SHP77 treated with DMSO at 0.1 percent for 48 hours (cell line): ENCODE data around the gene IQCF2.
"Not testable (repeated sequence)": the region's sequence is repeated elsewhere in the genome, so short reads cannot be mapped to it uniquely, and the experiment has no call there.

Experiments
- DNase-seq: peaks from one replicate; lab custom pipeline; 2025; lab: John Stamatoyannopoulos, UW

IQCF2 gene

DNA sequence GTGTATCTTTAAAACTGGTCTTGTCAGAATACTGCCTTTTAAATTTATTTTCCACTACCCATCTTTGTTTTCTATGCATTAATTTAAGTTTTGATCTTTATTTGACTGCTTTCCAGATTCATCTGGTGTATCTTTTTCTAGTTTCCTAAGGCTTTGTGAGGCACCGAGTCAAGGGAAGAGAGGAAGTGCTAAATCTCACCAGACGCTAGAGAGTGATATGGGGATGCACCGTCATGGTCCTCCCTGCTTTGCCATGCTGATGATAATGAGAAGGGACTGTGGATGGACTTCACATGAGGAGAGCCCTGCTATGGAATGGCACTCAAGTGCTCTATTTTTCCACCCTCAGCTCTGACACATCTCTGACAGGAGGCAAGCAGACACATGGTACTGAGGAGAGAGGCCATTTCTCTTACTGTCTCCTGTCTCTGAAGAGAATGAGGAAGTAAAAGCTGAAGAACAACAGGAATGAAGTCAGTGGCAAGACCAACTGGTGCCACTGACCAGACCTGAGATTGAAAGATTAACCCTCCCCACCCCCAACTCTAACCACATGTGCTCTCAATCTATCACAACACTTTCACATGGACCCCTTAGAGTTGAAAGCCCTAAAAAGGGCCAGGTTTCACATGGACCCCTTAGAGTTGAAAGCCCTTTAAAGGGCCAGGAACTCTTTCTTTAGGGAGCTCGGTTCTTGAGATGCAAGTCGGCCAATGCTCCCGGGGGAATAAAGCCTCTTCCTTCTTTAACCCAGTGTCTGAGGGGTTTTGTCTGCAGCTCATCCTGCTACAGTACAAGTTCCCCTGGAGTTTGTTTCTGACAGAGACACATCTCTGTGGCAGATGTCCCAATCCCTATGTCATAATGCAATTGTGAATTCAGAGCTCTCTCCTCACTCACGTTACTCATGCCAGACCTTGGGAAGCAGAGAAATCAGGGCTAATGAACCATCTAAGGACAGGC lies at the start of gene IQCF2:
Gene IQCF2 (plus strand): TSS at position 913 of the 963 bp plus-strand sequence. CDS start 52 bp downstream, outside the sequence.
- no peak for DNase-seq

DNA sequence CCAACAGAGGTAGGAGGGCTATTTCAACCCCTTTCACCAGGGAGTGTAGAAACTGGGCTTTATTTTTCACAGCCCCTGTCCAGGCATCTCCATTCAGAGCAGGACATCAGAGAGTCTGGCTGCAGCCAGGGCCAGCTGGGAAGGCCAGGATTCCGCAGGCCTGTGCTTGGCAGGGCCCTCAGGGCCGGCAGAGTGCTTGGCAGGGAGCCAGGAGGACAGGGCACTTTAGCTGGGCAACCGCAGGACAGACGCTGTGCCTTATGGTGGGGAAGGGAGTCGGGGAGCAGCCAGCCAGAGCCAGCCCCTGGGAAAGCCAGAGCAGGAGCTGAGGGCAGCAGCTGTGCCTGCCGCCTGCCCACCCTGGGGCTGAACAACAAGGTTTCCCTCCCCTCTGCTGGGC lies 47.9 kb upstream of the IQCF2 start:
- peak; percentile 12 for DNase-seq

DNA sequence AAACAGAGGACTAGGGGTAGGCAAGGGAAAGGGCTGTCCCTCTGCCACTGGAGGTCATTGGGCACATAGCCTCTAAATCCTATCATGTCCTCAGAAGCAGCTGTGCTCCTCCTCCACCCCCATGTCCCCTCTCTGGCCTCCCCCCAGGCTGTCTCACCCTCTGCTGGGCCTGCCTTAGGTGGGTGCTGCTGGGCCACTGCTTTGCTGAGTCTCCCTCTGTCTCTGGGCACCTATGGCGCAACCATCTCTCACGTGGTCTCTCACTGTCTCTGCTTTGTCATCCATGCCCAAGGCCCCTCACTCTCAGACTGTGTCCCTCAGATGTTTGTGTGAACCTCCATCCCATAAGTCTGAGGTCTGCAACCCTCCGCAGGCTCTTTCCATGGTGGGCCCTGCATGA lies 47.4 kb upstream of the IQCF2 start:
- no peak for DNase-seq

DNA sequence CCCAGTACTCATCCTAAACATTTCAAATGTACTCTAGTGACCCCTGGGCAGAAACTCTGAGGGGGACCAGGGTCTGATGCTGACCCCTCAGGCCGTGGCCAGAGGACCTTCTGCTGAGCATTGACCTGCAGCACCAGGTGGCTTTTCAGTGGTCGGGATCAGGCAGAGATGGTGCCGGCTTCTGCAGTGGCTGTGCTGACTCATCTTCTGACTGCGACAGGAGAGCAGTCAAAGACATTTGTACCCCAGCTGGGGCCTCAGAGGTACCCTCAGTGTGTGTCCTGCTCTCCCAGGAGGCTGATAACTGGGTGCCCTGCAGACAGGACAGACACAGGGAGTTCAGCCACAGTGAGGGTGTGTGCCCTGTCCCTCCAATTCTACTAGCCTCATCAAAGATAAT lies 45.8 kb upstream of the IQCF2 start:
- no peak for DNase-seq

DNA sequence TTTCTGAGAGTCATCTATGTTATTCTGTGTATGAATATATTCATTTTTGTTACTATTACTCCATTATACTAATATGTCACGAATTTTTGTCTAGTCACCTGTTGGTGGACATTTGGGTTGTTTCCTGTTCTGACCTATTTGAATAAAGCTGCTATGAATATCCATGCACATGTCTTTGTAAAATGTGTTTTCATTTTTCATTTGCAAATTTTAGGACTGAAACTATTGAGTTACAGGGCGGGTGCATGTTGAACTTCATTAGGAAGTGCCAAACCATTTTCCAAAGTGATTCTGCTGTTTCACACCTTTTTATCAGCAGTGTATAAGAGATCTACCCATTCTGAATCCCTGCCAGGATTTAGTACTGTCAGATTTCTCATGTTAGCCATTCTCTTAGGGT lies 44.7 kb upstream of the IQCF2 start:
- DNase-seq = no peak

DNA sequence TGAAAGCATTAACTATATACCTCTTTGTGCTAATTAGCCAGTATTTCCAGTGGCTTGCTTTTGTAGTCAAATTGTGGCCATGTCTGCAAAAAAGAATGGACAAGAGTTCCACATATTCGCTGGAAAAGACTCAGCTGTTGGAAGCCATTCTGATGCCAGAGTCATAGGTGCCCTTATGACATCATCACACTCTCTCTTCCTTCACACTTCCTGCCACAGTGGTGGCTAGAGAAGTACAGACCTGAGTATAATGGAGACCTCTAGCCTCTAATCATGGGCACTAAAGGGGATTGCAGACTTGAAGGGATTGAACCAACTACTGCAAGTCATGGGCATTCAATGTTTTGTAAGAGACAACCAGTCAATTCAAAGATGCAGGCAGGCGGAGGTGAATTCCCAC lies 44.0 kb upstream of the IQCF2 start:
- no peak for DNase-seq

DNA sequence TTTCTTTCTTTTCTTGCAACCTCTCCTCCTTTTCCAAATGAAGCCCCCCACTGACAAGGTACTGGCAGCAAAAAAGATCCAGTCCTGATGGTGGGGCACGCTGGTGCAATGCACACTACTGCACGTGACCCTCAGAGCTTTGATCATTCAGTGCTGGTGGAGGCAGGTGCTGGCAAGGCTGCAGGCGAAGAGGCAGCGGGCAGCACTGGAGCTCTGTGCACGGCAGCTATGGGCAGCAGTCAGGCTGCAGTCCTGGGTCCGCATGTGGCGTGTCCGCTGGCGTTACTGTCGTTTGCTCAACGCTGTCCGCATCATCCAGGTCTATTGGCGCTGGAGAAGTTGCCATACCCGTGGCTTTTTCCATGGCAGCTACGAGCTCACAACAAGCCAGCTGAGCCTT lies 42.3 kb upstream of the IQCF2 start:
- no peak for DNase-seq

DNA sequence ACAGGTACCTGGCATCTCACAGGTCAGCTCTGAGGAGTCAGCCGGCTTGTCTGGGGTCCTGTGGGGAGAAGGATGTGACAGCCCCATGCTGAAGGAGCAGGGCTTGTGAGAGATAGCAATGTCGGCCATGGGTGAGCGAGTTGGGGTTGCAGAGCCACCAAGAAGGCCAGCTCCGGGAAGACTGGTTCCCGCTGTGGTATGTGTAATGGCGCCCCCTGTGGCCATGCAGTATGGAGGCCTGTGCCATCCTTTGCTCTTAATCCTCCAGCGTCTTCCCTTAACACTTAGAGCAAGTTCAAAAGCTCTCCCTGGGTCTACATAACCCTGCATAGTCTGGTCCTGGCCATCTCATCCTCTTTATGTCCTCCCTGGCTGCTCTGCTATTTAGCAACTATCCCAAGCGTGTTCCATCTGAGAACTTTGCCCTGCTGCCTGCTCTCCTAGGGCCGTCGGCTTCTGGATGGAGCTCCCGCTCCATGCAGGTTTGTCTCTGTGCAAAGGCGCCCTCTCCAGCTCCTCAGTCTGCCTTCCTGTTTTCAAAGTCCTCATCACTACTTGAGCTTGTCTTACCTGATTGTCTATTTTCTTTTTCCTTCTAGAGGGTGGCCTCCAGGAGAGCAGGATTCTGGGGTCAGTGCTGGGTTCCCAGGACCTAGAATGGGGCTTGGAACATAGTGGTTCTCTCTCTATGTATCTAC lies 41.6 kb upstream of the IQCF2 start:
- DNase-seq = no peak

DNA sequence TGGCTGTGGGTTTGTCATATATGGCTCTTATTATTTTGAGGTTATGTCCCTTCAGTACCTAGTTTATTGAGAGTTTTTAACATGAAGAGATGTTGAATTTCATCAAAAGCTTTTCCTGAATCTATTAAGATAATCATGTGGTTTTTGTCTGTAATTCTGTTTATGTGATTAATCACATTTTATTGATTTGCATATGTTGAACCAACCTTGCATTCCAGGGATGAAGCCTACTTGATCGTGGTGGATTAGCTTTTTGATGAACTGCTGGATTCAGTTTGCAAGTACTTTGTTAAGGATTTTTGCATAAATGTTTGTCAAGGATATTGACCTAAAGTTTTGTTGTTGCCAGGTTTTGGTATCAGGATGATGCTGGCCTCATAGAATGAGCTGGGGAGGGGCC lies 33.1 kb upstream of the IQCF2 start:
- no peak for DNase-seq

DNA sequence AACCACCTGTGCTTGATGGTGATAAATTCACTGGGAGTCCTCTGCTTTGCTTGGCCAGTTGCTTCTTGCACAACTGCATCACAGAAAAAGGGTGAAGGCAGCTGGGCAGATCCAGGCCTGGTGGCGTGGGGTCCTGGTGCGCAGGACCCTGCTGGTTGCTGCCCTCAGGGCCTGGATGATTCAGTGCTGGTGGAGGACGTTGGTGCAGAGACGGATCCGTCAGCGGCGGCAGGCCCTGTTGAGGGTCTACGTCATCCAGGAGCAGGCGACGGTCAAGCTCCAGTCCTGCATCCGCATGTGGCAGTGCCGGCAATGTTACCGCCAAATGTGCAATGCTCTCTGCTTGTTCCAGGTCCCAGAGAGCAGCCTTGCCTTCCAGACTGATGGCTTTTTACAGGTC lies 31.1 kb upstream of the IQCF2 start:
- DNase-seq = no peak

DNA sequence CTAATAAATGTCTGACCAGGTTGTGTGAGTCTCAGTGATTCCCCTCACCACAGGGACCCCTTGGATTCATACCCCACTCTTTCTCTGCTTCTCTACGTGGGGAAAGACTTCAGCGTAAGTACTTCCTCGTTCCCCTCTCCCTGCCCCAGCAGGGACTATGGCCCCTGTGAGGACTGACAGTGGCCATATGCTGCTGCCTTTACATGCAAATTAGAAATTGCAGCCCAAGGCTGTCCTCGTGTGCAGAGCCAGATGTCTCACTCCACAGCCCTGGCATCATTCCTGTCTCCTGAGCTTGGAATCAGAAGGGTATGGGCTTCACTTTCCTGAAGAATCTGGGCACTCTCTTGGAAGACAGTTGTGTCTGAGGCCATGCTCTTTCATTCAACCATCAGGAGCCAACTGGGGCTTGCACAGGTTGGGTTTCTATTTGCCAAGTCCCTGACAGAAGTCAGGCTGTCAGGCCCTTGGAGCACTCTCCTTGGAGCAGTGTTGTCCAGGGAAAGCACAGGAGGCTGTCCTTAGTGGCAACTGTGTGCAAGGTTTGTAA lies 30.5 kb upstream of the IQCF2 start:
- no peak for DNase-seq

DNA sequence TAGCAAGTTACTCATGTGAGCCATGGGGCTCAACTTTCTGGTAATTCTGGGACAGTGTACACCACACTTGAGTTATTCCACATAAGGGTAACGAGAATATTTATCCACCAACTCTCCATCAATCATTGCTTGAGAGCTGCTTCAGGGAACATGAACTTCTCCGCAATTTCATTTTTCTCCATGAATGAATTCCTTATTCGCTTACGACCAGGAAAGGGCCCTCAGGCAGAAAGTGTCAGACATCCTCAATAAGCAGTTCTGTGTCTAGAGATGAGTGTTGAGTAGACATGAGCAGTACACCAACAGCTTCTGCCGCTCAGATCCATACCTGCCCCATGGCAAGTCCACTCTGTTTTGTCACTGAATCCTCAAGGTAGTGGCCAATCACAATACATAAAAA lies 24.8 kb upstream of the IQCF2 start:
- DNase-seq = no peak

DNA sequence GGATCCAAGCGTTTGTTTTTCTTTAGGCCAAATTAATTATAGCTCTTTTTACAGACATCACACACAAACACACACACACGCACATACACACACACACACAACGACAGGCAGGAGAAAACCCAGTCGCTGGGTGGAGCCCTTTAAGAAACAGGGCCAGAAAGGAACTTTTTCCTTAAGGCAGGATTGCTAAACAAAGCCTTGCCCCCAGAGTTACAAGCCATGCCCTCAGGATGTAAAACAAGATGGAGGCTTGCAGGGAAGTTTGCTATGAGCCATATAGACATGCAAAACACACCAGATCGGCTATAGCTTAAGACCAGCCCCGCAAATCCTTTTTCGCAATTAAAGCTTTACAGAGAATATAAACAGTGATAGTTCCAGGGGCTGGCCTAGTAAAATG lies 16.3 kb upstream of the IQCF2 start:
- DNase-seq = no peak

DNA sequence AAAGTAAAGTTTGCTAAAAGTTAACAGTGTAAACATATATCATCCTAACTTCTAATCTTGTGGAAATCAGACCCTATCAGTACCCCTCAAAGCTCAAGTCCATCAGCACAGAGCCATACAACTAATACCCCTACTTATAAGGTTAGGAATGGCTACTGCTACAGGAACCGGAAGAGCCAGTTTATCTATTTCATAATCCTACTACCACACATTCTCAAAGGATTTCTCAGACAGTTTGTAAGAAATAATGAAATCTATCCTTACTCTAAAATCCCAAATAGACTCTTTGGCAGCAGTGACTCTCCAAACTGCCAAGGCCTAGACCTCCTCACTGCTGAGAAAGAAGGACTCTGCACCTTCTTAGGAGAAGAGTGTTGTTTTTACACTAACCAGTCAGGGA lies 6.0 kb upstream of the IQCF2 start:
- not testable (repeated sequence) for DNase-seq

DNA sequence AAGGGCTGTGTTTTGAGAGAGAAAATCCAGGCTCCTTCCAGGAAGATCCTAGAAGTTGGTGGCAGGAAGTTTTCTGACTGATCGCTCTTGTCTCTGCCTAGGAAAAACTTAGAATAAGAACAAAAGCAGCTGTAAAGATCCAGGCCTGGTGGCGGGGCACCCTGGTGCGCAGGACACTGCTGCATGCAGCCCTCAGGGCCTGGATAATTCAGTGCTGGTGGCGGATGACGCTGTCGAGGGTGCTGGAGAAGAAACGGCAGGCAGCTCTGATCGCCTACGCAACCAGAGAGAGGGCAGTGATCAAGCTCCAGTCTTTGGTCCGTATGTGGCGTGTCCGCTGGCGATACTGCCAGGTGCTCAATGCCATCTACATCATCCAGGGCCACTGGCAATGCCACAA lies 1.5 kb downstream of the IQCF2 start:
- no peak for DNase-seq

DNA sequence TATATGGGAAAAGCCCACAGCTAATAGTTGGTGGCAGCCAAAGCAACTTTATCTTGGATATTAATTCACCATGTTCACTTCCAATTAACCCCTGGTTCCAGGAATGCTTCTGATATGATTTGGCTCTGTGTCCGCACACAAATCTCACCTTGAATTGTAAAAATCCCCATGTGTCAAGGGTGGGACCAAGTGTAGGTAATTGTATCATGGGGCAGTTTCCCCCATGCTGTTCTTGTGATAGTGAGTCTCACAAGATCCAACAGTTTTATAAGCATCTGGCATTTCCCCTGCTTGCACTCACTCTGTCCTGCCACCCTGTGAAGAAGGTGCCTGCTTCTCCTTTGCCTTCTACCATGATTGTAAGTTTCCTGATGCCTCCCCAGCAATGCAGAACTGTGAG lies 7.5 kb downstream of the IQCF2 start:
- DNase-seq = not testable (repeated sequence)

DNA sequence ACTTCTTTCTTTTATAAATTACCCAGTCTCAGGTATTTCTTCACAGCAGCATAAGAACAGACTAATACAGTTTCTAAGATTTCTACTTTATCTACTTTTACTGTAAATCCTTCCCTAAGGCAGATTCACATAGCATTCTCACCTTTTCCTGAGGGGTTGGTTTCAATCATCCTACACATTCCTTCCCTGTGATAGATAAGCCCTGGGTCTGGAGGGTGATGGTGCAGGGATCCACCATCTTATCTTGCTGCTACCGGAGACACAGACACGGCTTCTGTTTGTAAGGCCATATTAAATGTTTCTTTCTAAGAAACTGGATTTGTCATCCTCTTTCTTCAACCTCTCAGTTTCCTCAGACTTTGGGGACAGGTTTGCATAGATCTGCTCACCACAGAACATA lies 7.9 kb downstream of the IQCF2 start:
- no peak for DNase-seq

DNA sequence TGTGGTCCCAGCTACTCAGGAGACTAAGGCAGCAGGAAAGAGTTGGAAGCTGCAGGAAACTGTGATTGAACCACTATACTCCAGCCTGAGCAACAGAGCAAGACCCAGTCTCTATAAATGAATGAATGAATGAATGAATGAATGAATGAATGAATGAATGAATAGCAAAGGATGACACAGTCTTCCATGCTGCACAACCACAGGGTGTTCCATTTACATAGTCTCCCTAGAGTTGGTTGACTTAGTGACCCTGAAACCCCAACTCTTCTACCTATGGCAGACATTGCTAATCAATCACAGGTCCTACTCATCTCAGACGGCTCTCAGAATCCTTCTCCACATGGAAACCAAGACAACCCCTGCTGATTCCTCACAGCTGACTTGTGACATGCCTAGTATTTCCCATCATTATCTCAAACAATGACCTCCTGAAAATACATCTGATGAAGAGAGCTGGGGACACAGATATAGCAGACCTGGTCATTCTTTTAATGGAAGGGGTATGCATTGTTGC lies 11.9 kb downstream of the IQCF2 start:
- DNase-seq = no peak

DNA sequence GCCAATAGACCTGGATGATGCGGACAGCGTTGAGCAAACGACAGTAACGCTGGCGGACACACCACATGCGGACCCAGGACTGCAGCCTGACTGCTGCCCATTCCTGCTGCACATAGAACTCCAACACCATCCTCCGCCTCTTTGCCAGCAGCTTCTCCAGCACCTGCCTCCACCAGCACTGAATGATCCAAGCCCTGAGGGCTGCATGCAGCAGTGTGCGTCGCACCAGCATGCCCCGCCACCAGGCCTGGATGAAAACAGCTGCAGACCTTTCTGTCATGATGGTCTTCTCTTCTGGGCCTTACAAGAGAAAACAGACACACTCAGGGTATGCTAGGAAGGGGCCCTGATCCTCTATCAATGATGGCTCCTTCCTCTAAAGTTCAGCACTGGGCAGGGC lies 12.5 kb downstream of the IQCF2 start:
- no peak for DNase-seq

DNA sequence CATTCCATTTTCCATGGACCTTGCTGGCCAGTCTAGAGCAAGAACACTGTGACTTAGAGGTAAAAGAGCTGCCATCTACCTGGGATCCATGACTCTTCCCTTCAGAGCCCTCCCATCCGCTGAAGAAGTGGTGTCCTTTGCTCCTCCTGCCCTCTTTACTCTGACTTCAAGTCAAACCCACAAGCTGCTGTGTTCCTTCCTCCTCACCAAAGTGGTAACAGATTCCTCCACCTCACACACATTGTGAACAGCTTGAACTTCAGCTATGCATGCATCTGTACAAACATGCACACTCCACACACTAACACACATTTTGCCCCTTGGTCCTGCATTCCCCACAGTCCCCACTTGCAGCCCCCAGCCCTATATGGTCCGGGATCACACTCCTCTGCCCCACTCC lies 13.0 kb downstream of the IQCF2 start:
- DNase-seq = no peak

DNA sequence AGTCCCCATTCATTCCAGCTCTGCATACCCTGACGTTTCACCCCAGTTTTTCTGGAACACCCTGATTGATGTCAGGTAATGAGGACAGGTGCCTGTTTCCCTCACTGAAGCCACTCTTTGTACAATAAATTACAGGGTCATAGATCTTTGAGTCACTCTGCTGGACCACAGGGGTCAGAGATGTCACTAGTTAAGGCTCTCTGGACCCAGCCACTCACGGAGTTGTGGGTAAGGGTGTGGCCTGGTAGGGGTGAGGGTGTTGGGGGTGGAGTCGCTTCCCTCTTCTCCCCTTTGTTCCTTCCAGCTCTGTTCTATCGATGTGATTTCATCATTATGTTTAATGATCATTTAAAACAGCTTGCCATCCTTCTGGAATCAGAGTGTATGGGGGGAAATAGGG lies 13.5 kb downstream of the IQCF2 start:
- no peak for DNase-seq

DNA sequence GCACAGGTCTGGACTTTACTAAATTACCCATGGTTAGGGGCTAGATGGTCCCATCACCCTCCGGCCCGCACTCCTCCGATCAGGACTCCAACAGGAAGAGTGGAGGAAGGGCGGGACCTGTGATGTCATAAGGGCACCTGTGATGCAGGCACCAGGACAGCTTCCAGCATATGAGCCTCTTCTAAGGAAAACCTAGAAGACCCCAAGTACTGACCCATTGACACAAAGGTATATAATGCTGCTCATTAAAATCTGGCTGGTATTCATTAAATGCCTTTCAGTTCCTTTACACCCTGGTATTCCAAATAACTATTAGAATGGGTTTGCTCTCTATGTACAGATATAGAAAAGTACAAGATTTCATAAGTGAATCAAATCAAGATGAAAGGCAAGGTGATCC lies 14.1 kb downstream of the IQCF2 start, which contains the start of gene IQCF5:
Gene IQCF5 (minus strand): TSS at position 101 of the 400 bp plus-strand sequence. CDS start 70 bp downstream, at position 31.
- DNase-seq = no peak

DNA sequence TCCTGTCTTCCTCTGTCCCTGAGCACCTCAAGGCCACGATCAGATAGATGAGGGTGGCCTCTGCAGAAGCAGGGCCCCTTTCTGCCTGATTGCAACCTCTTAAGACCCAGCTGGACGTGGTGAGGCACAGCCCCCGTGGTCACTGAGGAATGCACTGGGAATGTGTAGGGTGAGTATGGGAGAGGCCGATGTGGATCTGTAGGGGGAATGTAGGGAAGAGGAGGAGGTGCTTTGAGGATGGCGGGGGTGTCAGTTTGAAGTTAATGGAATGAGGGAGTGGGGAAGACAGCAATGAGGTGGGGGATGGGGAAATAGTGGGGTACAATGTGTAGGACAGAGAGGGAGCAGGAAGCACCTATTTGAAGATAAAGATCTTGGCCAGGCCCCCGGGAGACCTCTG lies 14.8 kb downstream of the IQCF2 start:
- no peak for DNase-seq
